ENCODE results near the gene SOHLH1. TPM values are rescaled to one million over a fixed set of nuclear protein-coding genes. Genes with fewer than 3 reads are reported as not detected.

Gene SOHLH1
- total RNA-seq, 2 experiments from 2014 or later: not detected

DNA sequence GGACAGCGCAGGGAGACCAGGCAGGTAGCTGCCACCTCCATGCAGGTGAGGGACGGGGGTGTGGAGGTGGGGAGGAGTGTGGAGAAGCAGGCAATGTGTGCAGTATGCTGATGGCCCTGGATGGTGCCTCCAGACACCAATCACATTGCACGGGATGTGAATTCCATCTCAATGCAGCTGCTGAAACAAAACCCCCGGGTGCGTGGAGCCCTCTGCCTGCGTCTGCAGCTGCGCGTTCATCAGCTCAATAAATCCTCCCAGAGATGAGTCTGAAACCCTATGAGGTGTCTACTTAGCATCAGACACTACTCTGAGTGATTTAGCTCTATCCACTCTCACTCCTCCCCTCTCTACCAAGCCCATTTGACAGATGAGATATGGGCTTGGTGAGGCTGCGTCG lies 10.3 kb downstream of the SOHLH1 start:
- intact Hi-C loops (cut with micrococcal nuclease; ENCODE audit: unreplicated experiment): no loop called here
- Histone ChIP-seq H3K9me2 (ENCODE audit: insufficient read depth, low read length) (no peaks in the 10 kb centered on the region), H3K36me3 (ENCODE audit: insufficient read depth, low read length) (no peaks in the 10 kb centered on the region), H4K20me1 (ENCODE audit: insufficient read depth, low read length) (no peaks in the 10 kb centered on the region; the same call in 1 of the 2 replicates), H2AFZ (ENCODE audit: low read length) (no peak overlapping the region), H3K4me2 (ENCODE audit: low read length) (no peak overlapping the region), H3K27ac (ENCODE audit: low read depth, low read length, poor library complexity, severe bottlenecking) (no peak overlapping the region), H3K79me2 (ENCODE audit: insufficient read depth, low read depth, low read length) (no peaks in the 10 kb centered on the region), H3K4me1 (ENCODE audit: insufficient read depth, low read length, poor library complexity, severe bottlenecking) (no peaks in the 10 kb centered on the region), H3K4me3 (ENCODE audit: low read depth, low read length, poor library complexity, severe bottlenecking) (no peak overlapping the region), H3K9me3 (ENCODE audit: low read length) (no peaks in the 10 kb centered on the region)
- ChIA-PET CTCF (ENCODE audit: unreplicated experiment) (no interaction called here), POLR2A (no interaction called here)
- DNase-seq (ENCODE audit: low spot score): no peak
- no peak for TF ChIP-seq EZH2phosphoT487 (IDR thresholded peaks at IDR 0.05; ENCODE audit: borderline replicate concordance, low read depth, low read length)
- TF ChIP-seq, protein P1, sequence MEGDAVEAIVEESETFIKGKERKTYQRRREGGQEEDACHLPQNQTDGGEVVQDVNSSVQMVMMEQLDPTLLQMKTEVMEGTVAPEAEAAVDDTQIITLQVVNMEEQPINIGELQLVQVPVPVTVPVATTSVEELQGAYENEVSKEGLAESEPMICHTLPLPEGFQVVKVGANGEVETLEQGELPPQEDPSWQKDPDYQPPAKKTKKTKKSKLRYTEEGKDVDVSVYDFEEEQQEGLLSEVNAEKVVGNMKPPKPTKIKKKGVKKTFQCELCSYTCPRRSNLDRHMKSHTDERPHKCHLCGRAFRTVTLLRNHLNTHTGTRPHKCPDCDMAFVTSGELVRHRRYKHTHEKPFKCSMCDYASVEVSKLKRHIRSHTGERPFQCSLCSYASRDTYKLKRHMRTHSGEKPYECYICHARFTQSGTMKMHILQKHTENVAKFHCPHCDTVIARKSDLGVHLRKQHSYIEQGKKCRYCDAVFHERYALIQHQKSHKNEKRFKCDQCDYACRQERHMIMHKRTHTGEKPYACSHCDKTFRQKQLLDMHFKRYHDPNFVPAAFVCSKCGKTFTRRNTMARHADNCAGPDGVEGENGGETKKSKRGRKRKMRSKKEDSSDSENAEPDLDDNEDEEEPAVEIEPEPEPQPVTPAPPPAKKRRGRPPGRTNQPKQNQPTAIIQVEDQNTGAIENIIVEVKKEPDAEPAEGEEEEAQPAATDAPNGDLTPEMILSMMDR (conservative IDR thresholded peaks at IDR 0.05; ENCODE audit: low read length): no peak
- no TSS peak for BruUV-seq (replicated peaks)

- TF ChIP-seq EZH2phosphoT487 (IDR thresholded peaks at IDR 0.05; ENCODE audit: borderline replicate concordance, low read depth, low read length): no peak
- TF ChIP-seq, protein P1 (conservative IDR thresholded peaks at IDR 0.05; ENCODE audit: low read length): no peak
These were observed 12.1 kb downstream of the SOHLH1 start for GRCh38 chr9:135687216-135687615.

GRCh38 chr9:135684691-135685090 lies 14.6 kb downstream of the SOHLH1 start:
- no peak overlapping the region for H3K4me2 ChIP-seq (ENCODE audit: low read length)
- POLR2A ChIA-PET: no interaction called here
- H3K36me3 ChIP-seq (ENCODE audit: insufficient read depth, low read length): no peaks in the 10 kb centered on the region
- H3K4me3 ChIP-seq (ENCODE audit: low read depth, low read length, poor library complexity, severe bottlenecking): no peak overlapping the region
- no peak overlapping the region for H3K27ac ChIP-seq (ENCODE audit: low read depth, low read length, poor library complexity, severe bottlenecking)
- no TSS peak for BruUV-seq (replicated peaks)
- no peak for DNase-seq (ENCODE audit: low spot score)
- TF ChIP-seq, protein P1 (conservative IDR thresholded peaks at IDR 0.05; ENCODE audit: low read length): no peak
- TF ChIP-seq EZH2phosphoT487 (IDR thresholded peaks at IDR 0.05; ENCODE audit: borderline replicate concordance, low read depth, low read length): no peak
- CTCF ChIA-PET (ENCODE audit: unreplicated experiment): no interaction called here
- H2AFZ ChIP-seq (ENCODE audit: low read length): no peak overlapping the region
- no peaks in the 10 kb centered on the region for H3K9me3 ChIP-seq (ENCODE audit: low read length)
- H3K79me2 ChIP-seq (ENCODE audit: insufficient read depth, low read depth, low read length): no peaks in the 10 kb centered on the region
- no peaks in the 10 kb centered on the region for H3K4me1 ChIP-seq (ENCODE audit: insufficient read depth, low read length, poor library complexity, severe bottlenecking)
- H4K20me1 ChIP-seq (ENCODE audit: insufficient read depth, low read length): no peaks in the 10 kb centered on the region
- intact Hi-C loops (cut with micrococcal nuclease; ENCODE audit: unreplicated experiment): no loop called here
- H3K9me2 ChIP-seq (ENCODE audit: insufficient read depth, low read length): no peaks in the 10 kb centered on the region

More at GRCh38 chr9:135687216-135687615, 12.1 kb downstream of the SOHLH1 start:
- ChIA-PET POLR2A (no interaction called here), CTCF (ENCODE audit: unreplicated experiment) (no interaction called here)
- H3K79me2 ChIP-seq (ENCODE audit: insufficient read depth, low read depth, low read length): no peaks in the 10 kb centered on the region
- no peak overlapping the region for H3K4me3 ChIP-seq (ENCODE audit: low read depth, low read length, poor library complexity, severe bottlenecking)
- no peak overlapping the region for H2AFZ ChIP-seq (ENCODE audit: low read length)
- BruUV-seq (replicated peaks): no TSS peak
- no peak overlapping the region for H3K4me2 ChIP-seq (ENCODE audit: low read length)
- no peaks in the 10 kb centered on the region for H4K20me1 ChIP-seq (ENCODE audit: insufficient read depth, low read length)
- no peak overlapping the region for H3K27ac ChIP-seq (ENCODE audit: low read depth, low read length, poor library complexity, severe bottlenecking)
- no peaks in the 10 kb centered on the region for H3K4me1 ChIP-seq (ENCODE audit: insufficient read depth, low read length, poor library complexity, severe bottlenecking)
- intact Hi-C loops (cut with micrococcal nuclease; ENCODE audit: unreplicated experiment): no loop called here
- no peaks in the 10 kb centered on the region for H3K9me2 ChIP-seq (ENCODE audit: insufficient read depth, low read length)
- DNase-seq (ENCODE audit: low spot score): no peak
- no peaks in the 10 kb centered on the region for H3K36me3 ChIP-seq (ENCODE audit: insufficient read depth, low read length)
- no peaks in the 10 kb centered on the region for H3K9me3 ChIP-seq (ENCODE audit: low read length)
